Measurements from ENCODE around the gene GNG12.

The GNG12 gene

DNA sequence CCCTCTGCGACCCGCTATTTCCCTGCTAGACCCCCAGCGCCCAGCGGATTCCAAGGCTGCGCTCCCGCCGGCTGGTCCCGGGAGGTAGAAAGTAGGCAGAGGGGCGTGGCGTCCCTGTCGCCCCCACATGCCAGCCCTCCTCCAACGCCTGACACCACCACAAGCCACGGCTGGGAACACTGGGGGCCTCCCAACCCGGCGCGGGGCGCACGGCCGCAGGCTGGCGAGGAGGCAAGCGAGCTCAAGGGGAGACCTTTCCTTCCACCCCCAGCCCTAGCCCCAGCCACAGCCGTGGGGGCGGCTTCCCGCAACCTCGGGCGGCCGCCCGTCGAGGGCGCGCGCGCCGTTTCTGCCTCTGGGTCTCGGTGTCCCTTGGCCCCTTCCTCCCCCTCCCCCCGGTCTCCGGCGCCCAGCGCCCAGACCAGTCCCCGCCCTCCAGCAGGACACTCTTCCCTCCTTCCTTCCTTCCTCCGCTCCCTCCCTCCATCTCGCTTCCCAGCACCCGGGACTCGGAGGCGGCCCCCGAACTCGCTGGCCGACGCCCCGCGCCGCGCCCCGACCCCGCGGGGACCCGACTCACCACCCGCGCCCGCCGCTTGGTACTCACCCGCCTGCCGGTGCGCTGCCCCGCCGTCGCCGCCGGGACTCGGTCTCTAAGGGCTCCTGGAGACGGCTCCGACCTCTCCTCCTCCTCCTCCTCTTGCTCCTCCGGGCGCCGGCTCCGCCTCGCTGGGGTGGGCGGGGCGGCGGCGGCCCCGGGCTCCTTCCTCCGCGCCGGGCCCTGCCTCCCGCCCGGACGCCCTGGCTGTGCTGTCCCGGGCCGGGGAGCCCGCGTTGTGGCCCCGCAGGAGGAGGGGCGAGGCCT is at the start of gene GNG12:
Gene GNG12 (minus strand): TSS at position 731 of the 865 bp plus-strand sequence. CDS start 125,781 bp downstream, outside the sequence.
- DNase-seq (ENCODE audit: low read depth), result no peak

DNA sequence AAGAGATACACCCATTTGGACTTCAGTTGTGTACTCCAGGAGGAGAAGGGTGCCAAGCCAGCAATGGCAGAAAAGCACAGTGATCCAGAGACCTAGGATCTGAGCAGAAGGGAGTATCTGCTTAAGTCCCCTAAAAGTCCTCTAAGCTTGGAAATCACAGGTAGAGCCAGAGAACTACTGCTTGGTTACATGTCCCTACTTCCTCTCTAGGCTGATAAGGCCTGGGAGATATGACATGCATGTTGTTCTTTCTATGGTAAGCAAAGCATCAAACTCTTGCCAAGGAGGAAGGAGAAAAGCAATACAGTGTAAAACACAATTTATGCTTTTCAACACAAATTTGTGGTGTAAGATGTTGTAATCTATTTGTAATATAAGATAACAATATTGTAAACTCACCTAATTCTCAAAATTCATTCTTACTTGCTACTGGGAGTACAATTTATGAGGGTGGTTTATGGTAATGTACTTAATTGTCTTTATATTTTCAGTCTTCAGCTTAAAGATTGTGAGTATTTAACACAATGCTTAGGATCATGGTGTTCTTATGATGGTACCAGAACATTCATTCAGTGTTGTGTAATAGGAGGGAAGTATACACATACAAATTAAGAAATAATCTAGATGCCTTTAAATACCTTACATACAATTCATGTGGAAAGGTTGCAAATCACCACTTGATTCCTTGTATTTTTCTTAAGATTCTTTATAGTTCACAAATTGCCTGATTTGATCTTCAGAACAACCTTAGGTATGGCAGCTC is 49.1 kb upstream of the GNG12 start:
- DNase-seq (ENCODE audit: low read depth), result no peak

DNA sequence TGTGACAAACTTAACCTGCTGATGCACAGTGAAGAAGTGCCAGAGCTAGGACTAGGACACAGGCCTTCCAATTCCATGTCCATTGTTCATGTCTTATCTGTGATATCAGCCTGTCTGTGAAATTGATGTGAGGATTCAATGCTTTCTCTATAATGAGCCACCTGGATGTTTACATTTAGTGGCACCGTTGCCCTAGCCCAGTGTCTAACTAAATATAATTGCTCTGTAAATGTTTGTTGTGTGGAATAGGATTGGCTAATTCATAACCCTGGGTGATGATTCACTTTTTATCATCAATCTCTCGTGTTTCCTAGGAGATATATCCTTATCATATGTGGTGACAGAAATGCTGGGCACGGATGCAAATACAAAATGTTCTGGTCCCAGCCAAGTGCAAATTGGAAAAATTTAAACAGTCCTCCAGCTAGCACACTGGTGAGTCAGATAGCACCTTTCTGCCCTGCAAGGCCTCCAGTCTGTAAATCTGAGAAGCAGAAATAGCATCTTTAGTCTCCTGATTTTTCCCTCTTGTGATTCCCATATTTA is 46.9 kb upstream of the GNG12 start:
- no peak for DNase-seq (ENCODE audit: low read depth)

- DNase-seq (ENCODE audit: low read depth), result no peak
Measured at GRCh38 chr1:67879485-67879884, 46.2 kb upstream of the GNG12 start.

GRCh38 chr1:67874501-67875111 is 41.3 kb upstream of the GNG12 start:
- DNase-seq (ENCODE audit: low read depth), result no peak

DNA sequence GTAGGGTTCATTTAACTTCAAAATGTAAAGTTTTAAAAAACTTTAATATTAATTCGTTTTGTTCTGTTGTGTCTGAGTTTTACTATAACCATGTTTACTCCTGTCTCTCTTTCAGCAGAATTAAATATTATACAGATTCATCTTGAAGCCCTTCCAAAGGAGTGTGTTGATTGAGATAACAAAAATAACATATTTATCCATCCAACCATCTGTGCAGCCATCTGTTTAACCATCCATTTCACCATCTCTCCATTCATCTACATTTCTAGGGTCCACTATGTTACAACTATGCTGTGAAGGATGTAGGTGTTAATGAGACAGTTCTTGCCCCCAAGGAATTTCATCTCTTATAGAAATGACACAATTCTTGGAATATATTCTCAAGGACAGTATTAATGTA is 36.0 kb upstream of the GNG12 start:
- no peak for DNase-seq (ENCODE audit: low read depth)

GRCh38 chr1:67863637-67864036 is 30.4 kb upstream of the GNG12 start:
- no peak for DNase-seq (ENCODE audit: low read depth)

- DNase-seq (ENCODE audit: low read depth), result no peak
Measured at GRCh38 chr1:67862685-67863084, 29.4 kb upstream of the GNG12 start.

DNA sequence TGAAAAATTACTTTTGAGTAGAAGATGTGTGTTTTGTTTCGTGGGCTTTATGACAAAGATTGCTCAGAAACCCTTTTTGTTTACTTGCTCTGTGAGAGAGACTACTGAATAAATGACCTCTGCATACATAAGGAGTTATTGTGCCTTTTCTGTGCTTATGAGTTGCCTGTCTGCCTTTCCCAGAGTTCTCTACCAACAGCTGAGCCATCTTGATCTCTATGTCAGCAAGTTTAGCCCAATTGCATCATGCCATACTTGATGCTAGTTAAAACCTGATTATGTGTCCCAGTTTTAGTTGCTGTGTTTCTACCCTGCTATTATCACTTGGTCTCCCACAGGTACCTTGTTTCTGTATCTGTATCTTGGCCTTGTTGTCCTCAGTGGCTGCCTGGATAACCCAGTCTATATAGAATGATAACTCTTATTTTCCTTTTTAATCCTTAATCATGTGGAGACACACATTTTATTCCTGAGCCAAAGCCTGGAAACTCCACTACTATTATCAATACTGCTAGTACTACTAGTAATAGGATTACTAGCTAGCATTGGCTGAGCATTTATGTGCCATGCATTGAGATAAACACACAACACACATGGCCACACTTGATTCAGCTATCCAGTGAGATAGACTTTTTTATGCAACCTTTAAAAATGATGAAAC is 28.7 kb upstream of the GNG12 start:
- no peak for DNase-seq (ENCODE audit: low read depth)

GRCh38 chr1:67860776-67861175 is 27.5 kb upstream of the GNG12 start:
- DNase-seq (ENCODE audit: low read depth), result no peak

DNA sequence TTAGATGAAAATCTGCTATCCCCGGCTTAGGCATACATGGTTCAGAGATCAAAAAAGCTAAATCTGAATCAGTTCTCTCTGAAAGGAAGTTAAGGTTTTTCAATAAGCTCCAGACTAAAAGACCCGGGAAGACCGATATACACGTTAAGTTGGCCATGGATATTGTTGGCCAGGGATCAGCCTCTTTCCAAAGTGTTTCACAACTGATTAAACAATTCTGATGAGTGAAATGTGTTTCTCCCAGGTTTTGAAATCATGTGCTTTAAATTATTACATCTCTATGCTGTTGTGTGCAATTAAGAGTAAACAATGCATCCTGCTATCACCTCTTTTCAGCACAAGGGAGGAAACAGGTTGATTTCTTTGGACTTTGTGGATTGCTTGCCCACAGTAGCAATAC is 23.7 kb upstream of the GNG12 start:
- no peak for DNase-seq (ENCODE audit: low read depth)

DNA sequence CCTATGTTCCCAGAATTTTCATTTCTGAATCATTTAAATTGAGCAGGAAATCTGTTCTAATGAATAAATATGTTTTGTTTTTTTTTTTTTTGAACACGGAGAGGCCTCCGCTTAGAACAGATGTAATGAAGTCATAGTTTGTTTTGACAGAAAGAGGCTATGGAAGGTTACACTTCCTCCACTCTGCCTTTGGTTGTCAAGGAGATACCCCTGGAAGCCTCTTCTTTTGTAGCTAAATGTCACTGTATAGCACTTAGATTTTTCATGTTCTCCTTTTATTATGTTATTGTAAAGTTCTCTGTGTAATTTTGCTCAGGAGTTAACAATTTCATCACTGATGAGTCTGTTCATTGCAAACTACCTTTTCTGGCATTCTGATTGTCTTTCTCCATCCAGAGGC is 22.7 kb upstream of the GNG12 start:
- no peak for DNase-seq (ENCODE audit: low read depth)

GRCh38 chr1:67855444-67855843 is 22.2 kb upstream of the GNG12 start:
- no peak for DNase-seq (ENCODE audit: low read depth)

DNA sequence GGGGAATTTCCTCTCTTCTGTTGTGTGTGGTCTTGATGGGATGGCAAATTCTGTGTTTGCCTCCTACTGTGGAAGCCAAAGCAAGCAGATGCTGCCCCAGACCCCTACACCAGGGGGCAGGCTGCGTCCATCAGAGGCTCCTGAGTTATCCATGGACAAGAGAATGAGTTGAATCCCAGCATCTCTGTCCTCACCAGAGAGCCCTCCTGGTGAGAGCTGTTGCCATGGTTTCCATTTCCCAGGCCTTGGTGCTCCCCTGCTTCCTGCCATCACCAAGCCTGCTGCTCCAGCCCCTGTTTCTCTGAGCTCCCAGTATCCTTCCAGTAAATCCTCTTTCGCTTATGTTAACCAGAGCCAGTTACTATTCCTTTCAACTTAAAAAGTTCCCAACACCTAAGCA is 20.4 kb upstream of the GNG12 start:
- no peak for DNase-seq (ENCODE audit: low read depth)

DNA sequence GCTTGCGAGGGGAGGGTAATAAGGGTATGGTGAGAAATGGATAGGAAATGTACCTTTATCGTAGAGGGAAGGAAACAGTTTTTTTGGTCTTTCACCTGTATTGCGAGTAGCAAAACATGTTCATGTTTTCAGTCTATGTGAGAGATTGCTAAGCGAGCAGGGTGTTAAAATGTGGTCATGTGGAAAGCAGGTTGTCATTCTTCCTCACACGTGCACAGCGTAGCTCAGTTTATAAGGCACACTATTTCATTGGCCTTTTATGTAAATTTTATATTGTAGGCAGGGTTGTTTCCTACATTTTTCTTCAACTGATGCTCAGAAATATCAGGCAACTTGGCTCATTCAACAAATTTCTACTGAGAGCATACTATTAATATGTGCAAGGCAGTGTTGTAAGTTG is 18.5 kb upstream of the GNG12 start:
- no peak for DNase-seq (ENCODE audit: low read depth)

DNA sequence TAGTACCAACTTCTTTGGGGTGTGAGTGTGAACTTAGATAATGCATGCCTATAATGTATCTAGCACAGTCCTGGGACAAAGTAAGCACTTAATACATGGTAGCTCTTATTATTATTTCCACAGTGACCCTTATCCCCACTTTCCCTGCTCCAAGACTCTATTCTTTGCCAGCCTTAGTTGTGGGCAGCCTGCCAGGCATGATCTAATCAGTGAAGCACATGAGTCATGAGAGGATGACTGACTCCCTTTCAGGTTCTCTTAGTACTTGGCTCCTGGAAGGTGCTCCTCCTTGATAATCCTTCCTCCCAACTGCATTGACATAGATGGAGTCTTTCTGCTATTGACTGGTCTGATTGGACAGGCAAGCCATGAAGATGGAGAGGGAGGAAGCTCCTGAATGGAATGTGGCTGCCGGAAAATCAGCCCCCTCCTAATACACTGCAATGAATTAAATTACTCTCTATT is 17.4 kb upstream of the GNG12 start:
- no peak for DNase-seq (ENCODE audit: low read depth)

GRCh38 chr1:67850151-67850551 is 16.9 kb upstream of the GNG12 start:
- DNase-seq (ENCODE audit: low read depth), result no peak

DNA sequence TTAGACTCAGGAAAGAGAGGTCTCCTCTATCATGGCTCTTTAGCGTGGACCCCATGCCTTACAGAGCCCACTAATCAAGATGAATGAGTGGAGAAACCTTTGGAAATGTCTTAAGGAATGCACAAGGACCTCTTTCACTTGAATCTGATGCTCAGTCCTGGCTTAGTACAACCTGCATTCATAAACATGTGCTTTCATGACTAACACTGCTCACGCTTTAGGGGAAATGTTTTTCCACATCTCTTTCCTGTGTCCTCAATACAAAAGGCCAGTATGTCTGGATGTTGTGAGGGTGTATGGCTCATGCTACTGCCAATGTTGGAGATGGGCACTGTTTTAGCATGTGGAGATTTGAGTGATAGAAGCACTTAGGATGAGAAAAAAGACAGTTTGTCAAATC is 14.2 kb upstream of the GNG12 start:
- DNase-seq (ENCODE audit: low read depth), result no peak

DNA sequence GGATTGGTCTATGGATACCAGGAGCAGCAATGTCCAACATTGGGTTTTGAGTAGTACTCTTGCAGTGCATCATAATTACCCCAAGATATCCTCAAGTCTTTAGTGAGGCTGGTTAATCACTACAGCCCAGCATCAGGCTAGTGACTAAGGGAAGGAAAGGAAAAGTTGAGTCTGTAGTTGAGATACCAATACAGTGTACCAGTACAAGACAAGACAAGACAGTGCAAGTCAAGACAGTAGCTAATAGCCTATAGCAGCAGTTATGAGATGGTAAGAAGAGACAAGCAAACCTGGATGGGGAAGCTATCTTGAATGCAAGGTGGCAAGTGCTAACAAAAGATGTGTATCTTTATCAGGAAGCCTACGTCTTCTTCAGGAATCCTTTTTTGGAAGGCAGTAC is 13.3 kb upstream of the GNG12 start:
- DNase-seq (ENCODE audit: low read depth), result no peak

GRCh38 chr1:67844988-67845387 is 11.7 kb upstream of the GNG12 start:
- DNase-seq (ENCODE audit: low read depth), result no peak

GRCh38 chr1:67843746-67844145 is 10.5 kb upstream of the GNG12 start:
- no peak for DNase-seq (ENCODE audit: low read depth)

DNA sequence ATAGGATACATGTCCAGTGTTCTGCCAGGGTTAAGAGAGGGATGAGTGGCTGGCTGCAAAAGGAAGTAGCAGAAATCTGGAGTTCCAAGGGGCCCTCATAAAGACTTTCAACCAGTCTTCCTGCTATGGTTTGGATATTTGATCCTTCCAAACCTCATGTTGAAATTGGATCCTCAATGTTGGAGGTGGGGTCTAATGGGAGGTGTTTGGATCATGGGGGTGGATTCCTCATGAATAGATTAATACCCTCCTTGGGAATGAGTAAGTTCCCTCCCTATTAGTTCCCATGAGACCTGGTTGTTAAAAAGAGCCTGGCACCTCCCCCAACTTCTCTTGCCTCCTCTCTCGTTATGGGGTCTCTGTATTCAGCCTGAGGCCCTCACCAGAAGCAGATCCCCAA is 10.1 kb upstream of the GNG12 start:
- DNase-seq (ENCODE audit: low read depth), result no peak
